DMS53 (cell line): ENCODE results near the gene SGO2.

Source experiments
- DNase-seq: peaks from one replicate; lab custom pipeline; 2025; lab: John Stamatoyannopoulos, UW

The SGO2 gene, protein sequence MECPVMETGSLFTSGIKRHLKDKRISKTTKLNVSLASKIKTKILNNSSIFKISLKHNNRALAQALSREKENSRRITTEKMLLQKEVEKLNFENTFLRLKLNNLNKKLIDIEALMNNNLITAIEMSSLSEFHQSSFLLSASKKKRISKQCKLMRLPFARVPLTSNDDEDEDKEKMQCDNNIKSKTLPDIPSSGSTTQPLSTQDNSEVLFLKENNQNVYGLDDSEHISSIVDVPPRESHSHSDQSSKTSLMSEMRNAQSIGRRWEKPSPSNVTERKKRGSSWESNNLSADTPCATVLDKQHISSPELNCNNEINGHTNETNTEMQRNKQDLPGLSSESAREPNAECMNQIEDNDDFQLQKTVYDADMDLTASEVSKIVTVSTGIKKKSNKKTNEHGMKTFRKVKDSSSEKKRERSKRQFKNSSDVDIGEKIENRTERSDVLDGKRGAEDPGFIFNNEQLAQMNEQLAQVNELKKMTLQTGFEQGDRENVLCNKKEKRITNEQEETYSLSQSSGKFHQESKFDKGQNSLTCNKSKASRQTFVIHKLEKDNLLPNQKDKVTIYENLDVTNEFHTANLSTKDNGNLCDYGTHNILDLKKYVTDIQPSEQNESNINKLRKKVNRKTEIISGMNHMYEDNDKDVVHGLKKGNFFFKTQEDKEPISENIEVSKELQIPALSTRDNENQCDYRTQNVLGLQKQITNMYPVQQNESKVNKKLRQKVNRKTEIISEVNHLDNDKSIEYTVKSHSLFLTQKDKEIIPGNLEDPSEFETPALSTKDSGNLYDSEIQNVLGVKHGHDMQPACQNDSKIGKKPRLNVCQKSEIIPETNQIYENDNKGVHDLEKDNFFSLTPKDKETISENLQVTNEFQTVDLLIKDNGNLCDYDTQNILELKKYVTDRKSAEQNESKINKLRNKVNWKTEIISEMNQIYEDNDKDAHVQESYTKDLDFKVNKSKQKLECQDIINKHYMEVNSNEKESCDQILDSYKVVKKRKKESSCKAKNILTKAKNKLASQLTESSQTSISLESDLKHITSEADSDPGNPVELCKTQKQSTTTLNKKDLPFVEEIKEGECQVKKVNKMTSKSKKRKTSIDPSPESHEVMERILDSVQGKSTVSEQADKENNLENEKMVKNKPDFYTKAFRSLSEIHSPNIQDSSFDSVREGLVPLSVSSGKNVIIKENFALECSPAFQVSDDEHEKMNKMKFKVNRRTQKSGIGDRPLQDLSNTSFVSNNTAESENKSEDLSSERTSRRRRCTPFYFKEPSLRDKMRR

DNA sequence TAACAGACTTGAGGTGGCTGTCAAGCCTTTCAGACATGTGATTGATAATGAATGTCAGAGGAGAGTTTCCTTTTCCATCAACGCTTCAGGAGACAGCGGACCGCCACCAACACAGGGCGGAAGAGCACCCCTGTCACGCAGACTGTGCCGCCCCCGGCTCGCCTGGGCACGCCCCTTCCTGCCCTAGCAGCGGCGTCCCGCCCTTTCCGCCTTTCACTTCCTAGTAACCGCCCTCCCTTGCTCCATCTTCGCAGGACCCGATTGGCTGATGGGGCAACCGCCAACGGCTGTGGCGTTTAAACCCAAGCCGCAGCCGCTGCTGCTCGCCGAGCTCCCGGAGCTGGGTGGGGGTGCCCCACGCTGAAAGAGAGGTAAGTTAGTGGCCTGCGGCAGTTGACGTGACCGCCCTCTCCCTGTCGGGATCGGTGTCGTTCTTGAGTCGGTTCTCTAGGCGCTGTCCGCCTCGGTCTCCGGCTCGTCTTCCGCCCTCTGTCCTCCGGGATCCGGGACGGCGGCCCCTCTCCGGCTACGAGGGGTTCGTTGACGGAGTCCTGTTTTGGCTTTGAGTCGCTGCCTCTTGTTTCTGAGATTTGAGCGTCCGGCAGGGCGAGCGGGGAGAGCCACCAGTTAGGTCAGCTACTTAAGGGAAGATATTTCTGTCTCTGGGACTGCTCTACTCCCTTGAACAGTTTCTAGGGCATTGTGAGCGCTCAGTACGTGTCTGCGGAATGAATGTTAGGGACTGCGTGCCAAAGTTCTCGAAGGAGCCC, at the start of gene SGO2:
Gene SGO2, plus strand, starts transcription at position 326 of the 770 bp plus-strand sequence. CDS start 6,769 bp downstream, outside the sequence.
- DNase-seq = peak; percentile 98

GRCh38 chr2:200476836-200477235, 49.2 kb upstream of the SGO2 start:
- DNase-seq = no peak

GRCh38 chr2:200477667-200478131, 48.3 kb upstream of the SGO2 start:
- DNase-seq = no peak

DNA sequence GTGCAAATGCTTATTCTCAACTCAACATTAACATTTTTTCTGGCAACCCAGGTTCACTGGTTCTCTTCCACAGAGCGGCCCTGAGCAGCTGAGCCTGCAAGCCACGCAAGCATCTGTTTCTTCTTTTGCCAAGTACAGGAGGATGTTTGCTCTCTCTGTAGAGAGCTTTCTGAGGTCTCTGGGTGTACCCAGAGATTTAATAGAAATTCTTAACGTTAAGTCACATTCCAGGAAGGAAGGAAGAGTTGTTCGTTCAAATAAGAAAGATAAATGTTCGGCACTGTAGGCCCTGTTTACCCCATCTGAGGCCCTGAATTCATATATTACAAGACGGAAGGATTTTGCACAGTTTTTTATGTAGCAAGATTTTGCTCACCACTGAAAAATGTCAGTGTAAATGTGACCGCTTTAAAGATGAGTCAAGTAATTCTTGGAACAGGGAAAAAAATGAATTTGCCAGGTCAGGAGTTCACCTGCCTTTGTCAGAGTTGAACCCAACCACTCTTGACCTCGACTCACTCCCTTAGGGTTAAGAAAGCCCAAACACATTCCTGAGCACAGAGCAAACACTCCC, 46.2 kb upstream of the SGO2 start:
- no peak for DNase-seq

- DNase-seq = peak; percentile 10
Observed at GRCh38 chr2:200482194-200482593, 43.8 kb upstream of the SGO2 start.

- peak; percentile 75 for DNase-seq
Observed at GRCh38 chr2:200483729-200484198, 42.2 kb upstream of the SGO2 start.

- no peak for DNase-seq
Observed at GRCh38 chr2:200484934-200485333, 41.1 kb upstream of the SGO2 start.

DNA sequence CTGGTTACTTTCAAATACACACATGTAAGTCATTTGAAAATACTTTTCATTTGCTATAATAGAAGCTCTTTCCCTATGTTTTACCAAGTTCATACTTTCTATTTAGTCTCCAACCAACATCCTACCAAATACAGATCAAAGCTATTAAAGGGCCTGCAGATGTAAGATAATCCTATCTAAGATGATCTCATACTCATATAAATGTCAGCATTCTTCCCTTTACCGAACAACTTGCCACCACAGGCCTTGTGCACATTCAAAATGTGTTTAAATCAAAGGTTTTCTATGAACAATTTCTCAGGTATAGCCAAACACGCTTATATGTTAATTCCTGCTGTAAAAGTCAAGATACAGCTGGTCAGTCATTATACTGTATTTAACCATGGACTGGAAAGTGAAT, 39.5 kb upstream of the SGO2 start:
- no peak for DNase-seq

GRCh38 chr2:200488169-200488568, 37.8 kb upstream of the SGO2 start:
- DNase-seq = no peak

GRCh38 chr2:200490001-200490400, 36.0 kb upstream of the SGO2 start:
- DNase-seq = no peak

- DNase-seq = no peak
Observed at GRCh38 chr2:200492656-200493055, 33.4 kb upstream of the SGO2 start.

DNA sequence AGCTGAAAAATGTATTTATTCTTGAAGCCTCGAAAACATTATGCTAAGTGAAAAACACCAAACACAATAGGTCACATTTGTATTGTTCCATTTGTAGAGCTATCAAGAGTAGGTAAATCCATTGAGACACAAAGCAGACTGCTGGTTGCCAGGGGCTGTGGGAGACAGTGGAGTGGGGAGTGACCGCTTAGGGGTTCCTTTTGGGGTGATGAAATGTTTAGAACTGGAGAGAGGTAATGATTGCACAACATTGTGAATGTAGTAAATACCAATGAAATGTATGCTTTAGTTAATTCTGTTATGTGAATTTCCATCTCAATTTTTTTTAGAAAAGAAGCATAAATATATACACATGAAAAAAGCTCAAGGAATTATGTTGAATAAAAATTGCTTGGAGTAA, 32.0 kb upstream of the SGO2 start:
- no peak for DNase-seq

GRCh38 chr2:200496696-200497095, 29.3 kb upstream of the SGO2 start:
- DNase-seq = no peak

GRCh38 chr2:200498402-200499162, 27.4 kb upstream of the SGO2 start:
- no peak for DNase-seq

GRCh38 chr2:200502196-200502595, 23.8 kb upstream of the SGO2 start:
- no peak for DNase-seq

GRCh38 chr2:200506679-200507078, 19.3 kb upstream of the SGO2 start:
- DNase-seq = no peak

DNA sequence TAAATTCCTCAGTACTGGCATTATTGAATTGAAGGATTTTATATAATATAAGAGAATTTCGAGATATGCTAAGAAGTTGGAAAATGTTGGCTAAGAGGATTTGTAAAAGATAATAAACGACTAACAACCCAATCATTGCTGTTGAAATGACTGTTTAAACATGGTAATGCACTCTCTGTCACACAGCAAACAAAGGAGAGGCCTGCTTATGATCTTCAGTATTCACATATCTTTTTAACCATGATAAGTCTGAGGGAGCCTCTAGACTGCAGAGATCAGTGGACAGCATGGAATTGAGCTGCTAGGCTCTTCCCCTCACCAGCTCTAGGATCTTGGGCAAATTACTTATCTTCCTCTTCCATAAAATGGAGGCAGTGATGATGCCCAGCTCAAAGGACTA, 18.8 kb upstream of the SGO2 start:
- peak; percentile 11 for DNase-seq

- peak; percentile 49 for DNase-seq
Observed at GRCh38 chr2:200509235-200509611, 16.8 kb upstream of the SGO2 start.

DNA sequence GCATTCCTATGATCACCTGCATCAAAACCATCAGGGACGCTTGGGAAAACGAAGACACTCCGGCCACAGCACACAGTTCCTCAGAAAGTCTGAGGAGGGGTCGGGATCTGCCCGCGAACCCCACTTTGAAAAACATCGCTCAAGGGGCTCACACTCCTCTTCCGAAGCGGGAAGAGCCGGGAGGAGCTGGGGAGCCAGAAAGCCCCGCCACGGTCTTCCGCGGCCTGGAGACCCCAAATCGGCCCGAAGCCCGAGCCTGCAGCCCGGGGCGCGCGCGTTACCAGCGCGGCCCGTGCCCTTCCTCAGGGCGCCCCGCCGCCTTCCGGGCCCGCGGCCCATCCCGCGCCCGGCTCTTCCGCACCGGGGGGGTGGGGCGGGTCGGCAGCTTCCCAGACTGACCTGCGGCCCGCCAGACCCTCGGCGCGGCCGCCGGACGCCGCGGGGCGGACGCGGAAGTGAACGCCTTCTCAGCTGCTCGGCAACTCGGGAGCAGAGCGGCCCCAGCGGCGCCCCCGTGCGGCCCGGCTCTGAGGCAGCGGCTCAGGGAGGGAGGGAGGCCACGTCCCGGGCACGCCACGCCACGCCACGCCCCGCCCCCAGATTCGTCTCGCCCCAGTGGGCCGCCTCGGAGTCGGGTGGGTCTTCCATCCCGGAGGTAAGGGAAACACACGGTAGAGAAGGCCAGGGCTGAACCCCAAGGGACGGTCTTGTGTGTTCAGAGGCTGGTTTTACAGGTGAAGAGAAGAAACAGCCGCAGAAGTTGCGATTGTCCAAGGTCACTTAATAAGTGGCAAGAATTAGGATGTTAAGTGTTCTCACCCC, 16.2 kb upstream of the SGO2 start, which contains the start of gene KCTD18:
Gene KCTD18, minus strand, starts transcription at position 457 of the 822 bp plus-strand sequence. CDS start 3,052 bp downstream, outside the sequence.
- peak; percentile 93 for DNase-seq
